GM21390 (cell line): ENCODE data around the gene DNAJB8.

ENCODE experiments used
- ATAC-seq: cut with Tn5 transposase; IDR thresholded peaks from one replicate; pipeline ENCODE4 v1.9.1; 2021; ENCODE audit not compliant: unreplicated experiment

Gene DNAJB8

DNA sequence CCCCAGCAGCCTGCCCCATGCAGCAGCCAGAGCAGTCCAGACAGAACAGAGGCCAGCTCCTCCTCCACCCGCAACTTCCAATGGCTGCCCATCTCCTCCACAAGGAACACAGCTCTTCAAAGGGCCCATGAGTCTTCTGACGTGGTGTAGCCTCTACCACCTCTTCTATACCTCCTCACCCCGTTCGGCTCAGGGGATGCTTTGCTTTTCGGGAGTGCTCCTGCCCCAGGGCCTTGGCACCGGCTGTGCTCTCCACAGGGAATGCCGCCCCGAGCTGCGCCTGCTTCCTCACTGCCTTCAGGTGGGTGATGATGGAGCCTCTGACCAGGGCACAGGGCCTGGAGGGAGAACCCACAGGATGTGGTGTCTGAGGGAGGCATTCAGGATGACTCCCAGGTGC lies 14.6 kb downstream of the DNAJB8 start:
- ATAC-seq, result no peak

DNA sequence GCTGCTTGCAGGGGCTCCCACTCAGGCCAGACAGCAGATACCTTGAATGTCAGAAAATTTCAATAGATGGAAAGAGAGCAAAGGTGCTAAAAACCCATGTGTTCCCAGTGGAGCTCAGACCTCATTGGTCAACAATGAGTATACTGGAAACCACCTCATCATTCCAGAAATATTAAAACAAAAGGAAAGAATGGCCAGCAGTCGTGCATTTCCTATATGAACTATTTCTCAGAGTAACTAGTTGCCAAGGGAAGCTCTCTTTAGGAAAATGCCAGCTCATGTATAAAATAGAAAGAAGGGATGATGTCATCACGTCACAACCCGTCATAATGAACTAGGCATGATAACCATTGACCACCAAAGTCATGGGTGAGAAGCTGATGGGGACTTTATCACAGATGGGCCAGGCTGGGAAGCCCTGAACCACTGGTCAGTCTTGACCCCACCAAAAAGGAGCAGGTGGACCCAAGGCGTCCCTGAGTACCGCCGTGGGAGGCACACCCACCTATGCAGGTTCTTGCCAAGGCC lies 17.5 kb downstream of the DNAJB8 start:
- ATAC-seq, result no peak

DNA sequence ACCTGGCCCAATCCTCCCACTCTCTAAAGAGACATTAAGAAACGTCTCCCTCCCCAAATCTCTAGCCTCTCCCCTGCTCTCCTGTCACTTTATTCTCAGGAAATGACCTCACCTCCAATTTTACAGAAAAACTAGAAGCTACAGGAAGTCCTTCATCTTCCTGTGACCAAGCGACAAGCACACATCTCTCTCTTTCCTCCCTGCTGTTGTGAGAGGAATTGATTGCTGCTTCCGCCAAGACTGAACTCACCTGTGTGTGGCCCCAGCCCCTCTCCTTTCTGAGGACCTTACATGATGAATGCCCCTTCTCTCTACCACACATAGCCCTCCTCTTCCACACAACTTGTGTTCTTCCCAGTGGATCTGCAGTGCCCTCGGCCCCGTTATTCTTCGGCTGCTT lies 18.2 kb downstream of the DNAJB8 start:
- ATAC-seq, result no peak

DNA sequence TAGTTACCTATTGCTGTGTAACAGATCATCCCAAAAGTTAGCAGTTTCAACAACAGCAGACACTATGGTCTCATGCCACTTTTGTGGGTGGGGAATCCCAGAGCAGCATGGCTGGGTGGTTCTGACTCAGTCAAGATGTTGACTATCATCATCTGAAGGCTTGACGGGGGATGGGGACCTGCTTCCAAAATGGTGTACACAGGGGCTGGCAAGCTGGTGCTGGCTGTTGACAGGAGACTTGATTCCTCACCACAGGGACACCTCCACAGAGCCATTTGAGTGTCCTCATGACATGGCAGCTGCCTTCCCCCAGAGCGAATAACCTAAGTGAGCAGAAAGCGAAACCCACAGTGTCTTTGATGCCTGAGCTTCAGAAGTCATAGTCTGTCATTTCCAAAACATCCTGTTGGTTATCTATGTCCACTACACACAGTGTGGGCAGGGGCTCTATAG lies 19.1 kb downstream of the DNAJB8 start:
- no peak for ATAC-seq

DNA sequence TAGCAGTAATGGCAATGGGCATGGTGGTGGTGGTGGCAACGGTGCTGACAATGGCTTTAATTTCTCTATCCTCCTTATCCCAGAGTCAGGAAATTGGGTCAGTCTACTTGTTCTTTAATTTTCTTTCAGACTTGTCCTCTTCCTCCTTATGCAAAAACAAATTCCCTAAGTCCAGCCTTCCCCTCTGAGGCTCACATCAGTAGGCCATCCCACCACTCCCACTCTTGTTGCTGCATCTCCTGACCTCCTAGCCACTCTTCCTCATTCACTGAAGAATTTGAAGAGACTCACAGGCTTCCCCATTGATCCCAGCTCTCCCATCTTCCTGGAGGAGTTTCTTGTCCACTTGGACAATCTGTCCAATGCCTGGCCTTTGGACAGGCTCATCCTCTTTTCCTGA lies 19.9 kb downstream of the DNAJB8 start:
- no peak for ATAC-seq

DNA sequence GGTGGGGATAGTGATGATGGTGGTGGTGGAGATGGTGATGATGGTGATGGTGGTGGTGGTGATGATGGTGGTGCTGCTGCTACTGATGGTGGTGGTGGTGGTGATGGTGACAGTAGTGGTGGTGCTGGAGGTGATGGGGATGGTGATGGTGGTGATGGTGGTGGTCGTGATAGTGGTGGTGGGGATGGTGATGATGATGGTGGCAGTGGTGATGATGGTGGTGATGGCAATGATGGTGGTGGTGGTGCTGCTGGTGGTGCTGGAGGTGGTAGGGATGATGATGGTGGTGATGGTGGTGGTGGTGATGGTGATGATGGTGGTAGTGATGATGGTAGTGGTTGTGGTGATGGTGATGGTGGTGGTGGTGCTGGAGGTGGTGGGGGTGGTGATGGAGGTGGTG lies 21.3 kb downstream of the DNAJB8 start:
- no peak for ATAC-seq

DNA sequence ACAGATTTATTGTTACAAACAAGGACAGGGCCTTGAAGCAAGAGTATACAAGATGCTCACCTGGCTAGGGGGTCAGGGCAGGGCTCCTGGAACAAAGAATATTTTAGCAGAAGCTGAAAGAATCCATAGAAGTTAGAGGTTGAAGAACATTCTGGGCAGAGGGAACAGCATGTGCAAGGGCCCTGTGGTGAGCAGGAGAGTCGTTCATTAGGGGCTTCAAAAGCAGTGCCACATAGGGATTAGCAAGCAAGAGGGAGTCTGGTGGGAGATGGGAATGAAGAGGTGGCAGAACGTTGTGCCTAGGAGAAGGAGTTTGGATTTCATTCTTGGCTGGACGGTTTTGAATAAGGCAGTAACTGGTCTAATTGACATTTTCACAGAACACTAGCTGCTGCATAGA lies 22.9 kb downstream of the DNAJB8 start:
- no peak for ATAC-seq

DNA sequence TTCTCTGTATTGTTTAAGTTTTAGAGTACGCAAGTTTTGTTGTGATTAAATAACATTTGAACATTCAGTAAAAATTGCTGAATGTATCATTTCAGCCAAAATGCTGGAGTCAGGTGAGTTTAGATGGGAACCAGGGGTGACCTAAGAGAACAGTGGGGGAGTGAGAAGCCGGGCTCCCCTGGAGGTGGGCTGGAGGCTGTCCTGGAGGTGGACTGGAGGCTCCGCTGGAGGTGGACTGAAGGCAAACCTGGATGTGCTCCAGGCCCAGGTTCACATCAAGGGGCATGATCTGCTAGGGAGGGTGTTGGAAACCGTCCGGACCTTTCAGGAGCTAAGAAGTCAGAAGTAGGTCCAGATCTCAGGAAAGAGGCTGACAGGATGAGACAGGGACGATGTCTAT lies 23.7 kb downstream of the DNAJB8 start:
- ATAC-seq, result no peak

DNA sequence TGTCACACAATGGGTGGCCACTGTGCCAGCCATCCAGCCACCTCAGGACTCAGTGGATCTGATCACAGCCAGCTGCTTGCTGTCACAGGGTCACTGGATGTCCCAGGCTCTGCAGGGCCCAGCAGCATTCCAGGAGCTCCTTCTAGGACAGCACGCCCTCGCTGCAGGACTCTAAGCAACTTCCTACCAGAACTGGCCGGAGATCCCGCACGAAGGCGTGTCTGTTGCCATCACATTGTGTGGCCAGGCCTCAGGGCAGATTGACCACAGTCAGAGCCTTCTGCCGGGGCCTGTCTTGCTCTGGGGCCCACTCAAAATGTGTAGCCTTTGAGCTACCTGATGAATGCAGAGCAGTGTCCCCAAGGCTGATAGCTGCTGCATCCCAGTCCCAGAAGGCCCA lies 24.6 kb downstream of the DNAJB8 start:
- no peak for ATAC-seq

DNA sequence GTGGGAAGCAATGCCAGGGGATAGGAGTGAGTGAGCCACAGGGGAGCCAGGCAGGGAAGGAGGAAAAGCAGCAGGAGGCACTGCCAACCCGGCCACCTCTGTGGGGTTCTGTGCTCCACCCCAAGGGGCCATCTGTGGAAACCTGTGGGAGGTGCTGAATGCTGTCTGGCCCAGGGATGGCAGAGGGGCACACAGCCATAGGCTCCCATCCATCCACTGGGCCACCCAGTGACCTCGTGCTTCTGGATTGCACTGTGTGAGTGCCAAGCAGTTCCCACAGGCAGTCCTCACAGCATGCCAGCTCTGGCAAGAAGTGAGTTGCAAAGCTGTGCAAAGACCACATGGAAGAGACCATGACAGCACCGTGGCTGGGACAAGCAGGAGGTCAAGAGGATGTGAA lies 27.5 kb downstream of the DNAJB8 start:
- no peak for ATAC-seq

DNA sequence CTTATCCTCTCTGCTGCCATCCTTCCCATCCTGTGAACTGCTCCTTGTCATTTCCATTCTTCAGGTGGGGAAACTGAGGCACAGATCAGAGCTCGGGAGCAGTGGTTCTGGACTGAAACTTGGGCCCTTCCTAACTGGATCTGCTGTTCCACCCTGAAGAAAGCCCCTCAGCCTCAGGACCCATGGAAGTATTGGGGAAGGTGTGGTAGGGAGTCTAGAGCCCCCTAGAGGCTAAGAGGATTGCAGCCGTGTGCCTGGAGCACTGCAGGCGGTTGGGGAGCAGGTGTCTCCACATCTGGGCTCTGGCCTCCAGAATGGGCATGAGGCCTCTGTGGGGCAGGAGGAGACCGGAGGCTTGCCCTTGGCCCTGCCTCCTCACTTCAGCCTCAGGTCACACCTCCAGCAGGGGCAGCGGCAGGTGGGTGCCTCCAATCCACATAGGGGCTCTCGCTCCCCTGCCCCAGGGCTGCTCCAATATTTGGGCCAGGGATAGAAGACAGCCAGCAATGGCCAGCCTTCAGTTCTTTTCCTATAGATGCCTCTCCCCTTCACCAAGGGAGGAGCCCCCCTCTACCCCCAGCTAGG lies 28.1 kb downstream of the DNAJB8 start:
- no peak for ATAC-seq

DNA sequence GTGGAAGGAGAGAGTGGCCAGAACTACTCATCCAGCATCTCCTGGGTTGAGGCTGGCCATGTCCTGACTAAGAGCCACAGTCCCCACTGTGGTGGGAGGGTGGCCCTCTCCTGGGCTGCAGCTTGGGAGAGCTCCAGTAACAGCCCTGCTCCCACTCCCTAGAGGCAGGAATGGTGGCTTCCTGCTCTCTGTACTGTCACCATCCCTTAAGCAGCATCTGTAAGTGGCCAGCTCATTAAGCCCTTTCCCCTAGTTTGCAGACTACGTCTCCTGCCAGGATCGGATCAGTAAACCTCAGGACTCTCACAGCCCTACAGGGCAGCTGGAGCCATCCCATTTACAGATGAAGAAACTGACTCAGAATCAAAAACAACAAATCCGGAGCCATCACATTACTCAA lies 30.5 kb downstream of the DNAJB8 start:
- no peak for ATAC-seq

DNA sequence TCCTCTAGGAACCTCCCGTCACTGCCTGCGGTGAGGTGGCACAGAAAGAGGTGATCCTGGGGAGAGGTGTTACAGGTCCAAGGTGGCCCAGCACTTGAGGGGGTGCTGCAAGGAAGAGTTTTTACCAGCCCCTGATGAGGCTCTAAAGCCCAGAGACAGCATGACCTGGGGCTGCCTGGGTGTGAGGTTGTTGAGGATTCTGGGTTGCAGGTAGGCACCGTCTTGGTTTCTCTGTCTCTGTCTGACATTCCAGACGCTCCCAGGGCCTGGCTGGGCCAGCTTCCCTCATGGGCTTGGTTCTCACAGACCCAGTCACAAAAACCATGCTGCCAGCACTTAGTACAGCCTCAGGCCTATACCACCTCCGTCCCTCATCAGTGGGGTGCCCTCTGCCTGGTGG lies 31.1 kb downstream of the DNAJB8 start:
- no peak for ATAC-seq

DNA sequence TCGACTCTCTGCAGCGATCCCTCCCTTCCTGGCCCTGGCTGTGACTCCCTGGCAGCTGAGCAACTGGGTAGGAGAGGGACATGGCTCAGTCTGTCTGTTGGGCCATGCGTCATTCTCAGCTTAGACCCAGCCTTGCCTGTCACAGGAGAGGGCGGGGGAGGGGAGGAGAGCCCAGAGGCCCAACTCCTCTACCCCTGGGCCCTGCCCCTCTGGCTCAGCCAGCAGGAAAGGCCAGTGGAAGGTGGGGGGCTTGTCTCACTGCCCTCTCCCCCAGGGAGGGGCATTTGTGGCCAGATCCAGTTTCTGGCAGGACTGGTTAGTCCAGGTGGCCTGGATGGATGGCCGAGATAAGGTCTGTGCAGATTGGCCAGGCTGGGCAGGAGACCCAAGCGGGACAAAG lies 31.6 kb downstream of the DNAJB8 start:
- no peak for ATAC-seq

DNA sequence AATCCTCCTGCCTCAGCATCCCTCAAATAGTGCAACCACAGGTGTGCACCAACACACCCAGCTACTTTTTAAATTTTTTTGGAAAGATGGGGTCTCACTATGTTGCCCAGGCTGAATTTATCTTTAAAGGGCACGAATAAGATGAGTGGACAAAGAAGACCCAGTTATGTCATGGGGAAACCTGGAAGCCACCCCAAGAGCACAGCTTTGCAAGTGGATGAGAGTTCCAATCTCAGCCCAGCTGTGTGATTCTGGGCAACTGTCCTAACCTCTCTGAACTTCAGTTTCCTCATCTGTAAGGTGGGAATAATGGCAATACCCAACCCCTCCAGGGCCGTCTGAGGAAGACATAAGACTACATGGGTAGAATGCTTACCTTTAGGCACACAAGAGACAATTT lies 32.2 kb downstream of the DNAJB8 start:
- no peak for ATAC-seq

DNA sequence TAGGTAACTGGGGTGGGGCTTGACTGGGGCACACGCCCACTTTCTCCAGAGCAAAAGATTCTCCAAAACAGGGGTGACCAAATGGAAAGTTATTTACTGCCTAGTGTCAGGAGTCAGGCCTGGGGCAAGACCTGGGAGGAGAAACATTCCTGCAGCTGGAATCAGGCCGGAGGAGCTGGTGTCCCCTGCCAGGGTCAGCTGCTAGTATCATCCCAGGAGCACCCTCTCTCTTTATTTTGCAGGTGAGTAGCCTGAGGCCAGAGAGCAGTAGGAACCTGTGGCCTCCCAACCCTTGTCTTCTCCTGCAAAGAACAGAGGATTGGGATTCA lies 32.9 kb downstream of the DNAJB8 start:
- ATAC-seq, result no peak

DNA sequence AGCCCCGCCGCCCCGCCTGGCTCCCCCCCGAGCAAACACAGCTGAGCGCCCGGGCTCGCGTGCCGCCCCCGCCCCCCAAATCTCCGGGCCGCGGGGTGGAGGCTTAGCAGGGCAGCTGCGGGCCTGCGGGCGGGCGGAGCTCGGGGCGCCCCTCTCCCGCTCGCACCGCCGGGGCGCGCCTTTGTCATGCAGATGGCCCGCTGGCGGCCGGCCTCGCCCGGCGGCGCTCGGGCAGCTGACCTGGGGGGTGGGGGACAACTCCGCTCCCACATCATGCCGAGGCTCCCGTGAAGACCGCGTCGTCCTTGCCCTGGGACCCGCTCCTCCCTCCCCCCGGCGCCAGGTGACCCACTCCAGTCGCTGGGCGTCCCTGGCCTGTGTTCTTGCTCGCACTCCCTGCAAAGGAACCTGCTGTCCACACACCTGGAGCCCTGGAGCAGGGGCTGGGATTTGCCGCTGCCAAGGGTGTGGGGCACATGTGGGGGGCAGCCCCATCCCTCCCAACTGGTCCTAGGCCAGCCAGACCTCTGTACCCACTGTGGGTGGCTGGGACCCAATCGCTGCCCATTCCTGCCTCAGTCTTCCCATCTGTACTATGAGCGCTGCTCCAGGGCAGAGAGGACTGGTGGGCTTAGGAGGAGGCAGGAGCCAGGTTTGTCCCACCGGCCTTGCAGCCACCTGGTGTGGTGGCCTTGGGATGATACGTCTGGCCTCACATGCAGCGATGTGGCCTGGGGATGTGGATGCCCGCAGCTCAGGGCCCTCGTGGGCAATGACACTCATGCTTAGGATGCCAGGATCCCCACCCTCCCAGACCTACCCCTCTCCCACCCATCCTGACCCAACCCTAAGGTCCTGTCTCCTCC lies 33.5 kb downstream of the DNAJB8 start:
- no peak for ATAC-seq

DNA sequence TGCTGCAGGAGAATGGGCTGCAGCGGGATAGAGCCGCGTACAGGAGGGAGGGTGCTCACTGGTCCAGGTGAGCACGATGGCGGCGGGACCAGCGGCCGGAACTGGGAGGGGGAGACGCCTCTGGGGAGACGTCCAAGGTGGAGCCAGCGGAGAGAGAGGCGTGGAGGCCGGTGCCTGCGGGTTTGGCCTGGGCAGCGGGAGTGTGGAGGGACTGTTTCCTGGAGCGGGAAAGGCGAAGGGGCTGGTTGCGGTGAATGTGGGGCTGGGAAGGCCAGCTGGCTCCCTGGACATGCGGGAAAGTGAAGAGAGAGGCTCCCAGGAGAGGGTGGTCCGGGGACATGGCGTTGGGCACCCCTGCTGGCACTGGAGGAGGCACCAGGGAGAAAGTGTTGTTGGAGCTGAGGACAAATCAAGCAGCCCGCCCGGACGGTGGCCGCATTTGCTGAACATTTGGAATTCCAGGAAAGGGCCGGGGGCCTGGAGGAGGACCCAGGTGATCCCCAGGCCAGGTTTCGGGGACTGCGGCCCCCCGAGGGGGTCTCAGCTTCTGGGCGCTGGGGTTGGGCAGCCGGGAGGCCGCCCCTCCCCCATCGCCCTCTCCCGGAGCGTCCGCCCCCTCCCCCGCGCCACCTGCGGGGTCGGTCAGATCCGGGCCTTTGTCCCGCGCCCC lies 34.3 kb downstream of the DNAJB8 start:
- no peak for ATAC-seq

DNA sequence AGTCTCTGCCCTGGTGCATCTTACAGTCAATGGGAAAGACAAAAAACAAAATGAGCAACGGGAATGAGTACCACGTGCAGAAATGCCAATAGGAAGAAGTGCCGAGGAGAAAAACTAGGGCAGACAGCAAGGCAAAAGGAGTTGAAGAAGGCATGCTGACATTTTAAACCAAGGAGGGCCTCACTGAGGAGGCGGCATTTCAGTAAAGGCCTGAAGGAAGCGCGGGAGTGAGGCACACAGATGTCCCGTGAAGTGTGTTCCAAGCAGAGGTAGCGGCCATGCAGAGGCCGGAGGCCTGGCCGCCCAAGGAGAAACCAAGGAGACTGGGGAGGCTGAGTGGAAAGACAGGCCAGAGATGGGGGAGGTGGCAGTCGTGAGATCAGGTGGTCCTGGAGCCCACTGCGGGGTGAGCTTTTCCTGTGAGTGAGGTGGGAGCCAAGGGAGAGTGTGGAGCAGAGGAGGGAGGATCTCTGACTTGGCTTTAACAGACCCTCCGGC lies 34.8 kb downstream of the DNAJB8 start:
- ATAC-seq, result no peak

DNA sequence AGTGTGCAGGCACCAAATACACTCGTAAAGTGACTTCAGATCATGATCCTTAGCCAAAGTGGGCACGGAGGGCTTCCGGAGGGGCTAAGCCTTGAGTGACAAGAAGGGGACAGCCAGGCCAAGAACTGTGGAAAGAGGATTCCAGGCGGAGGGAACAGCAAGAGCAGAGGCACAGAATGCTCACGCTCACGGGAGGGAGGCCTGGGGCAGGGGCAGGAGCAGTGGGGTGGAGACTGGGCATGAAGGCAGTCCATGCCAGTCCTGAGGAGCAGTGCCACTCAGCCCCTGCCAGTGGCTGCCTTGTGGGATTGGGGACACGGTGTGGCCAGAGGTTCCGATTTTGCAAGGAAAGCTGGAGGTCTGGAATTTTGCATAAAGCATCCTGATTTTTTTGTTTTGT lies 36.0 kb downstream of the DNAJB8 start:
- no peak for ATAC-seq

DNA sequence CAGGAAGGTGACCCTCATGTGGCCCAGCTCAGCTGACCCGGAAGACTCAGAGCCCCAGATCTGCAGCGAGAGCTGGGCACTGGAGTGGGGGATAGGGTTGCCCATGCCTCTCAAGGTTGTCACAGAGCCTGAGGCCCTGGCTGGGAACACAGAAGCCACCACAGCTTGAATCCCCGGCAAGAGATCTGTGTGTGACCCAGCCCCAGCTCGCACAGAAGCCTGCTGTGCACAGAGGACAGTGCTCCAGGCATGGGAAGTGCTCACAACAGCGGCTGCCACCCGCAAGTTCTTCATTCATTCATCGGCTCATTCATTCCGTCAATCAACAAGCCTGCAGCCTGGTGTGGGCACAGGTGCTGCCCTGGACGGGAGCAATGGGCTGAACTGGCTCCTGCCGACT lies 36.4 kb downstream of the DNAJB8 start:
- no peak for ATAC-seq

DNA sequence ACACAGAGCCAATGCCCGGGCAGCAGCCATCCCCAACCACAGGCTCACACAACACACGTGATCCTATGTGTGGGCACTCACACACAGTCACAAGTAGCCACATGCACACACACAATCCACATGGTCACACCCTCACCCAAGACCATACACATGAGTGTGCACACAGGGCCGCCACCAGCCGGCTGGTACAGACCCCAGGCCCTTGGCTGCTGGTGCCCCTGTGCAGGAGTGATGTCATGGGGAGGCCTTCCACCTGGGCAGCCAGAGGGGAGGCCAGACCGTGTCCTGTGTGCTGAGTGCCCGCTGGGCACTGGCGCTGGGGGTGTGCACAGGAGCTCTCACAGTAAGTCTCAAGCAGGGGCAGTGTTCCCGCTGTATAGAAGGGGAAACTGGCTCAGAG lies 36.9 kb downstream of the DNAJB8 start:
- ATAC-seq, result no peak
